Thoracic aorta (tissue), 2 donors: ENCODE results near the gene GAB3. TPM values are rescaled to one million over a fixed set of nuclear protein-coding genes. Genes with fewer than 3 reads are reported as not detected.

Experiments
- ATAC-seq: fragments of 150-250 bp; one replicate; pipeline ENCODE4 v1.8.0; 2017; ENCODE audit warnings: low read depth; ENCODE audit not compliant: insufficient number of reproducible peaks, low FRiP score
- DNase-seq: peaks from one replicate; pipeline ENCODE4 v3.0.0-alpha.2; 2020; ENCODE audit warnings: low spot score
- H3K27ac ChIP-seq, 2 donors: fragments of 200-600 bp; sonication (generic); 1 replicate in 1 of 2; 2 replicates in 1 of 2; pipeline ENCODE4 v1.5.1; 2016; ENCODE audit warnings: mild to moderate bottlenecking in 2 of 2, moderate library complexity in 2 of 2
- H3K27me3 ChIP-seq: fragments of 200-600 bp; sonication (generic); replicated peaks from 2 replicates; pipeline ENCODE4 v1.6.0; 2016; ENCODE audit warnings: mild to moderate bottlenecking; ENCODE audit not compliant: insufficient read depth
- H3K36me3 ChIP-seq: fragments of 200-600 bp; sonication (generic); one replicate; pipeline ENCODE4 v1.5.1; 2016
- H3K4me1 ChIP-seq, 2 donors: fragments of 200-600 bp; sonication (generic); 1 replicate in 1 of 2; 2 replicates in 1 of 2; pipeline versions ENCODE4 v1.5.1 to v1.6.0; 2016; ENCODE audit warnings: low read depth in 2 of 2, mild to moderate bottlenecking in 1 of 2; ENCODE audit not compliant: control insufficient read depth in 1 of 2
- H3K4me3 ChIP-seq: fragments of 200-600 bp; sonication (generic); 2 replicates; pipeline ENCODE4 v1.5.1; 2016; ENCODE audit warnings: mild to moderate bottlenecking
- H3K9me3 ChIP-seq: fragments of 200-600 bp; sonication (generic); 2 replicates; pipeline ENCODE4 v1.5.1; 2016
- total RNA-seq, 2 donors: library from RNA; depleted of rRNA; stranded (reverse); fragments of >200 nt; gene quantifications; one replicate each; pipeline versions ENCODE4 v1.1.0 to v1.2.3, GENCODE V29; 2016
- TF ChIP-seq, protein P1 (sequence below): fragments of 200-600 bp; sonication (generic); IDR thresholded peaks from one replicate; pipeline ENCODE4 v1.5.1; 2019; ENCODE audit warnings: antibody characterized with exemption

Gene GAB3
- total RNA-seq, 2 donors from 2014 or later, result 9.2 to 10.9 TPM

DNA sequence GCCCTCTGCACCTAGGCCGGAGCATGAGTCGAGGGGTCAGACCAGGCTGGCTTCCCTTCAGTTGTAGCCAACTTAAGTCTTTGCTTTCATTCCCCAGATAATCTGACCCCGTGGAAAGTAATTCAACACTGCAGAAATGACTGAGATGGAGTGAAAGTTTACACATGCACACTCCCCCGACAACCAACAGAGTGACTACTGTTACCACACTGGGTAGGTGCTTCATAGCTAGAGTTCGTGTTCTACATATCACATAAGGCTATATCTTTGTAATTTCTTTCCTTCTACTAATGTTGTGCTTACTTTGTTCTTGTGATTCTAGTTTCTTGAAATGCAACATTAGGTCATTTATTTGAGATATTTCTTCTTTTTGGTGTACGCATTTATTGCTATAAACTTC lies 90.3 kb downstream of the GAB3 start:
- no peak overlapping the region for H3K27ac ChIP-seq
- no peak overlapping the region for H3K4me3 ChIP-seq
- H3K36me3 ChIP-seq, result no peaks in the 10 kb centered on the region
- DNase-seq, result no peak
- H3K4me1 ChIP-seq, result no peaks in the 10 kb centered on the region
- no peak for ATAC-seq
- H3K27me3 ChIP-seq, result no peaks in the 10 kb centered on the region
- H3K9me3 ChIP-seq, result no peaks in the 10 kb centered on the region
- TF ChIP-seq, protein P1, sequence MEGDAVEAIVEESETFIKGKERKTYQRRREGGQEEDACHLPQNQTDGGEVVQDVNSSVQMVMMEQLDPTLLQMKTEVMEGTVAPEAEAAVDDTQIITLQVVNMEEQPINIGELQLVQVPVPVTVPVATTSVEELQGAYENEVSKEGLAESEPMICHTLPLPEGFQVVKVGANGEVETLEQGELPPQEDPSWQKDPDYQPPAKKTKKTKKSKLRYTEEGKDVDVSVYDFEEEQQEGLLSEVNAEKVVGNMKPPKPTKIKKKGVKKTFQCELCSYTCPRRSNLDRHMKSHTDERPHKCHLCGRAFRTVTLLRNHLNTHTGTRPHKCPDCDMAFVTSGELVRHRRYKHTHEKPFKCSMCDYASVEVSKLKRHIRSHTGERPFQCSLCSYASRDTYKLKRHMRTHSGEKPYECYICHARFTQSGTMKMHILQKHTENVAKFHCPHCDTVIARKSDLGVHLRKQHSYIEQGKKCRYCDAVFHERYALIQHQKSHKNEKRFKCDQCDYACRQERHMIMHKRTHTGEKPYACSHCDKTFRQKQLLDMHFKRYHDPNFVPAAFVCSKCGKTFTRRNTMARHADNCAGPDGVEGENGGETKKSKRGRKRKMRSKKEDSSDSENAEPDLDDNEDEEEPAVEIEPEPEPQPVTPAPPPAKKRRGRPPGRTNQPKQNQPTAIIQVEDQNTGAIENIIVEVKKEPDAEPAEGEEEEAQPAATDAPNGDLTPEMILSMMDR, result no peak

DNA sequence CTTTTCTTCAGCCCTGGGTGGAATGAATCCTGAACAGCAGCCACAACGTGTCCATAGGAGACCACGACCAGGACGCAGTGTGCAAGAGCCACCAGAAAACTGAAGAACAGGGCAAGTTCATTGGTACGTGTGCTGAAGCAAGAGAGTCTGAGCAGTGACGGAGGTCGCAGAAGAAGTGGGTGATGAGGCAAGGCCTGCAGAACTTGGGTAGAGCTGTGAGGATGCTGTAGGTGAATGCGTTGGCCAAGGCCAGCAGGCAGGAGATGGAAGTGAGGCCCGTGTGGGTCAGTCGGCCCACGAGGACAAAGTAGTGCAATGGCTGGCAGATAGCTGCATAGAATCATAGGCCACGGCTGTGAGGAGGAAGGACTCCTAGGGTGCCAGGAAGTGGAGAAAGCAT lies 91.9 kb downstream of the GAB3 start:
- Histone ChIP-seq H3K27me3 (no peaks in the 10 kb centered on the region), H3K4me3 (no peak overlapping the region), H3K4me1 (no peaks in the 10 kb centered on the region), H3K9me3 (no peaks in the 10 kb centered on the region), H3K36me3 (no peaks in the 10 kb centered on the region), H3K27ac (no peak overlapping the region)
- ATAC-seq, result no peak
- TF ChIP-seq, protein P1, result no peak
- DNase-seq, result no peak

DNA sequence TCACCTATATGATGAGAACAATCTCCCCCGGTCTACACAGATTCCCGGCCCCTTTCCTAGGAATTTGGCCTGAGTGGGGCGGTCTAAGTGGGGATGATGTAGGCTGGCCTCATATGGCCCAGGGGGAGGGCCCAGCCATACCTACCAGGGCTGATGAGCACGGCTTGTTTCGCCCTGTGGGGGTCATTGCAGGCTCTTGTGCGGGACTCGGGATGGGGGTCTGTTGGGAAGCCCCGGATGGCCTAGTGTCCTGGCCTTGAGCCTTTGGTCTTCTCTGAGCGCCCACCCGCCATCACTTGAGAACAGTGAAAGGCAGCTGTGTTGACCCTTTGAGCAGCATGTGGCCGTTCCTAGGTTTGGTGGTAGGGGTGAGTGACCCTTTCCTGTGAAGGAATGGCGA lies 92.7 kb downstream of the GAB3 start:
- Histone ChIP-seq H3K27ac (no peak overlapping the region), H3K9me3 (no peaks in the 10 kb centered on the region)

DNA sequence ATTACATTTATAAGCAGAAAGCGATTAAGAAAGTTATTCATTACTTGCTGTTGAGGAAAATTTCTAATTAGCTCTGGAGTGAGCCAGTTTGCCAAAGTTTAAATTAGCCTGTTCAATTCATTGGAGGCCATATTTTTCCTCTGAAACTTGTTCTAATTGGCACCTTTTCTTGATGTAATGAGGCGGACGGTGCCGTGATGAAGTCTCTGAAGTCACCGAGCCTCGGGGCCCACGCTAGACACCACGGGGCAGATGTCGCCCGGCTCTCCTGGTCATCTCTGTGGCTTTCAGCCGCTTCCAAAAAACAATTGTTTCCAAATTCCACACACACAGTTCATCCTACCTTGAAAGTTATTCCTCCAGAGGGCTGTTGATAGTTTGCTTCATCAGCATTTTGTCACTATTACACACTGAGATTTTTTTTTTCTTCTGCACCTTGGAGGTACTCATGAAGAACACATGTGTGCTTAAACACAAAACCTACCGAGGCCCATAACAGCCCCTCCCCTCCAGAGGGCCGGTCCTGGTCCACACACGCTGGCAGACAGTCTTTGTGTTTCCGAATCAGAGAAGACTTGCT lies 93.6 kb downstream of the GAB3 start:
- H3K9me3 ChIP-seq, result no peaks in the 10 kb centered on the region
- no peaks in the 10 kb centered on the region for H3K4me1 ChIP-seq
- H3K27me3 ChIP-seq, result no peaks in the 10 kb centered on the region
- TF ChIP-seq, protein P1, result no peak
- H3K36me3 ChIP-seq, result no peaks in the 10 kb centered on the region
- no peak for DNase-seq
- H3K27ac ChIP-seq, result no peak overlapping the region
- no peak for ATAC-seq
- H3K4me3 ChIP-seq, result no peak overlapping the region

More for the DNA sequence above, 92.7 kb downstream of the GAB3 start:
- Histone ChIP-seq H3K4me3 (no peak overlapping the region), H3K36me3 (no peaks in the 10 kb centered on the region), H3K4me1 (no peaks in the 10 kb centered on the region), H3K27me3 (no peaks in the 10 kb centered on the region)
- ATAC-seq, result no peak
- DNase-seq, result no peak
- TF ChIP-seq, protein P1, result no peak

DNA sequence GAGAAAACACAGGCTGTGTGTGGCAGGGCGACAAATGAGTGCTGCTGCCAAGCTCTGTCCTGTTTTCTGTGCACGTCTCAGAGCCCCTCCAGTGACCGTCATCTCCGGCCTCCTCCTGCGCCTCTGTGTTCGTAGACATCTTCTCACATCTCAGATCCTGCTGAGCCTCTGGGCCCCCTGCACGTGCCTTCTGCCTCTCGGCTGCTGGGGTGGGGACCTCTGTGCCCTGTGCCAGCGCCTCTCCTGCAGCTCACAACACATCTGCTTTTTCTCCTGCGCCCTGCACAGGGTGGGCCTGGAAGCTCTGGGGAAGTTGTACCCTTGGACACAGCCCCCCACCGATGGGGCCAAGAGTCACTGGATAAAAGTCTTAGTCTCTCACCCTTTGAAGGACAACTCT lies 95.1 kb downstream of the GAB3 start:
- Histone ChIP-seq H3K4me1 (no peaks in the 10 kb centered on the region), H3K4me3 (no peak overlapping the region), H3K36me3 (no peaks in the 10 kb centered on the region), H3K27me3 (no peaks in the 10 kb centered on the region), H3K9me3 (no peaks in the 10 kb centered on the region), H3K27ac (no peak overlapping the region)
- DNase-seq (no peak), ATAC-seq (no peak)
- TF ChIP-seq, protein P1, result no peak
